GM23248 (cell line): ENCODE measurements around the gene FLT3.

Experiments used
- EZH2 ChIP-seq: fragments of 200-600 bp; sonication (generic); IDR thresholded peaks from 2 replicates; pipeline ENCODE4 v1.6.1; 2018; ENCODE audit warnings: antibody characterized with exemption, mild to moderate bottlenecking; ENCODE audit not compliant: insufficient read depth, poor library complexity, severe bottlenecking
- EZH2phosphoT487 ChIP-seq: fragments of 200-600 bp; sonication (generic); IDR thresholded peaks from 2 replicates; pipeline ENCODE4 v1.6.1; 2018; ENCODE audit warnings: antibody characterized with exemption, moderate library complexity, mild to moderate bottlenecking, low read depth; ENCODE audit not compliant: insufficient read depth

DNA sequence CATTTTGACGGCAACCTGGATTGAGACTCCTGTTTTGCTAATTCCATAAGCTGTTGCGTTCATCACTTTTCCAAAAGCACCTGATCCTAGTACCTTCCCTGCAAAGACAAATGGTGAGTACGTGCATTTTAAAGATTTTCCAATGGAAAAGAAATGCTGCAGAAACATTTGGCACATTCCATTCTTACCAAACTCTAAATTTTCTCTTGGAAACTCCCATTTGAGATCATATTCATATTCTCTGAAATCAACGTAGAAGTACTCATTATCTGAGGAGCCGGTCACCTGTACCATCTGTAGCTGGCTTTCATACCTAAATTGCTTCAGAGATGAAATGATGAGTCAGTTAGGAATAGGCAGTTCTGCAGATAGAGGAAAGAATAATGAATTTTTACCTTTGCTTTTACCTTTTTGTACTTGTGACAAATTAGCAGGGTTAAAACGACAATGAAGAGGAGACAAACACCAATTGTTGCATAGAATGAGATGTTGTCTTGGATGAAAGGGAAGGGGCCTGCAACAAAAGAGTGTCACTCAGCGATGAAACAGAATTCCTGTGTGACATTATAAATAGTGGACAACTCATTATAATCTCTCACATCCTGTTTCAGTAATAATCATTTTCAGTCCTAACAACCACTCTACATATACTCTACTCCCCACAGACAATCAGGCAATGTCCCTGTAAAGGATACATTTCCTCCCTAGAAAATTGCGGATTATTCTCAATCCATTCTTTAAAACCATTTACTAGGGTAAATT, 66.3 kb downstream of the FLT3 start:
- no peak for TF ChIP-seq EZH2
- no peak for TF ChIP-seq EZH2phosphoT487
